VCaP (cell line): Measurements from ENCODE around the gene TMED1.

Experiments
- H3K27ac ChIP-seq: fragments of 450-650 bp; 2 replicates; pipeline ENCODE4 v1.5.1; 2017
- CTCF ChIP-seq: fragments of 450-650 bp; conservative IDR thresholded peaks from 2 replicates; pipeline ENCODE4 v1.5.1; 2017; ENCODE audit warnings: mild to moderate bottlenecking, moderate library complexity

The TMED1 gene

GRCh38 chr19:10832939-10833296, 3.1 kb downstream of the TMED1 start:
- H3K27ac ChIP-seq = no peak overlapping the region
- no peak for TF ChIP-seq CTCF

GRCh38 chr19:10831987-10832938, 3.7 kb downstream of the TMED1 start:
- H3K27ac ChIP-seq = no peak overlapping the region
- TF ChIP-seq CTCF = no peak

GRCh38 chr19:10830931-10831779, 4.9 kb downstream of the TMED1 start:
- no peak for TF ChIP-seq CTCF
- no peak overlapping the region for H3K27ac ChIP-seq

GRCh38 chr19:10830370-10830769, 5.6 kb downstream of the TMED1 start:
- no peak for TF ChIP-seq CTCF
- H3K27ac ChIP-seq = no peak overlapping the region

GRCh38 chr19:10829967-10830366, 6.0 kb downstream of the TMED1 start:
- no peak overlapping the region for H3K27ac ChIP-seq

GRCh38 chr19:10828981-10829821, 6.8 kb downstream of the TMED1 start:
- H3K27ac ChIP-seq = no peak overlapping the region
- TF ChIP-seq CTCF = no peak

More at GRCh38 chr19:10829967-10830366, 6.0 kb downstream of the TMED1 start:
- TF ChIP-seq CTCF = no peak
